Cerebellar cortex (tissue), 1 donor: ENCODE results near the gene MDK.
A peak's percentile ranks its signal among the peaks of the same experiment; 100 is the strongest.

ENCODE experiments used
- DNase-seq: peaks from one replicate; pipeline ENCODE4 v3.0.0-alpha.2; 2015; ENCODE audit warnings: low spot score

The MDK gene

DNA sequence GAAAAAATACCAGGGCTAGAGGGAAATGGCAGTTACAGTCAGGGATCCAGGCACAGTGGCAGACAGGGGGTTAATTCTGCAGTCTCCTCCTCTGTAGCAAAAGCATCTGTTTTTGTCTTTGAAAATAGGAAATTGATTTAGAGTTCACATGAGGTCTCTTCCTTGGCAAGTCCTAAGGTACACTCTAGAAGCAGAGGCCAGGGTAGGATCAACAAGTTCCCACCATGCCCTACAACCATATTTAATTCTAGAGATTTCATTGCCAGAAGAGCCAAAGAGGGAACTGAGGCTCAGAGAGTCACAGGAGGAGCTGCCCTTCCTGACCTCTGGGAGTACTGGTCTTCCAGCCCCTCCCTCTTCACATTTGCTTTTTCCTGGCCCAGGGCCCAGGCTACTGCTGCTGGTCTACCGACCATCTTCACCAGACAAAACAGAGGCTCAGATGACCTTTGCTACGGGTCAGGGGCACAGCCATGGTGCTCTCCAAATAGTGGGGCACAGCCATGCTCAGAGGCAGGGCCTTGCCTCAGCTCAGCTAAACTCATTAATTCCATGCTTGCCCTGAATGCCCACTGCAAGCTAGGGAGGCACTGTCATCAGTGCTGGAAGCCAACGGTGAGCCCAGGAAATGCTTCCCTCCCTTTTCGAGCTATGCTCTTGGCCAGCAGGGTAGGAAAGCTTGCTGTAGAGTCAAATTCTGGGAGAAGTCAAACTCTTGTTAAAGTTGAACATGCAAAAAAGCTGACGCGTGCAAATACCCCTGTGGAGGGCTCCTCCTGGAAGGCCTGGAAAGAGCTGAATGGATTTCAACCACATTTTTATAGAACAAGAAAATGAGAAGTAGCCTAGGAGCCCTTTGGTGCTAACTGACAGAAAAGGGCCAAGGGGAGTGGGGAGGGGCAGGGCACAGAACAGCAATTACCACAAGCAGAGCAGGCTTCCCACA lies 21.8 kb downstream of the MDK start:
- DNase-seq = no peak

DNA sequence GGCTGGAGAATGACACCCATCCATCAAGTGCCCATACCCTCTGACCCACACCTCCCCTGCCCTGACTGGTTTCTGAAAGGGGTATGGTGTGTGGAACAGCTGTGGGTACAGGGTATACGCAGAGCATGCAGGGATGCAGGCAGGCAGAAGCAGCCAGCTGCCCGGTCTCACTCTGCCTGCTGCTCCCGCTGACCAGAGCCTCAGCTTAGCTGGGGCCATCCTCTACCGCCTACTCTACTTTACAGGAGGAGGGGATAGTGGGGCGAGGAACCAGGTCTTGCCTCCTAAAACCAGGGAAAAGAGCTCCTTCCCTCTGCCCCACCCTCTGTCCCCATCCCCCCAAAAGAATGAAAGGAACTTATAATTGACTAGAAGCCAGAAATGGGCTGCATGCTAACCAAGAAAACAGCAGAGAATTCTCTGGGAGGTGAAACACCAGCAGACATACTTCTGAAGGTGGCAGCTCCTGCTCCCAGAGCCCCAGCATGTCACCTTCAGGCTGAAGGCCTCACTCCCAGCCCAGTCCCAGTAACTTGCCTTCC lies 23.1 kb downstream of the MDK start:
- DNase-seq = no peak

DNA sequence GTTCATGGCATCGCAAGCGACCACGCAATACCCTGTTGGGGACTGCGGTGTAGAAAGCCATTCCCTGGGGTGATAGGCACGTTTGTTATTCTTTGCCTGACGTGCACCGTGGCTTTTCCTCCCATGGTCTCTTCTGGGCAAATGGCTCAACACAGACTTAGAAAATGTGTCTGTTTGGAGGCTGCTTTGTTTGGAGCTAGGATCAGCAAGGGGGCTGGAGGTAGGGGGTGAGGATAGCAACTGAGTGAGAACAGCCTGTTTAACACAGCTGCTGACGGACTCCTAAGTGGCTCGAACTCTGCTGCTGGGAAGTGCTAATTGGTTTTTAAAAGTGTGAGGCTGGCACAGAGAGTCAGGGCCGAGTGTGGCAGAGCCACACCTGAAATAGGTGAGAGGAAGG lies 26.2 kb downstream of the MDK start:
- no peak for DNase-seq

DNA sequence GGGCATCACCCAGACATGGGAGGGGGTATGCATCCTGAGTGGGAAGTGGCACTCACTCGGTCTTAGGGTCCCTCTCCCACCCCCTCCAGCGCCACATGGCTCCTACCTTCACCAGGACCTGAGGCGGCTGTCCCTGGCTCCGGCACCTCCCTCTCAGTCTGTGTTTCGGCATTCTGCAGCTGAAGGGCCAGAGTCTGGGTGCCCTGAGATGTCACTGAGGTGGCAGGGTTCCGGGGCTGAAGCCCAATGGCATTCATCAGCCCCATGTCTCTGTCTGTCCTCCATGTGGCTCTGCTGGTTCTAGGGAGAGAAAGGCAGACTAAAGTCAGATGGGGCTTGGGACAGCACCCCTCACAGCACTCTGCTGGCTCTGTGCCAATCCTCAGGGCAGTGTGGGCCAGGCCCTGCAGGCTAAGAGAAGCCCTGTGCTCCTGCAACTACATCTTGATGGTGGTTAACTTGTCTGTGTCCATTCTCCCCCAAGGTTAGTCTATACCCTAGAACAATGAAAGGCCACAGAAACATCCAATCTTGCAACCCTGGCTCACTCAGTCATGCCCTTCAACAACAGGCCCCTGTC lies 27.0 kb downstream of the MDK start:
- DNase-seq = no peak

DNA sequence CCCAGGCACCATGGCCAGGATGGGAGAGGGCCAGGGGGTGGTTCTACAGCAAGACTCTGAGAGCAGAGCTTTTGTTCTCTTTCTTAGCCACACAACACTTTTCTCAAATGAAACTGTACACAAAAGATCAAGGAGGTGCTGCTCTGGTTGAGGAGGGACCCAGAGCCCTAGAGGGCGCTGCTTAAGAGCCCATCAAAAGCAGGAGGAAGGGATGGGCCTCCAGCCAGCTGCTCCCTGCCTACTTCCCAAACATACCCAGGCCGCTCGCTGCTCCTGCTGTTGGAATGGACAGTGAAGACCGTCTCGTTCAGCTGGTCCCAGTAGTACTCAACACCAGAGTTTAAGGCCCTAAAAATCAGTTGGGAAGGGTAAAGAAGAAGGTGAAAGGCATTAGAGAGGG lies 28.6 kb downstream of the MDK start:
- no peak for DNase-seq

DNA sequence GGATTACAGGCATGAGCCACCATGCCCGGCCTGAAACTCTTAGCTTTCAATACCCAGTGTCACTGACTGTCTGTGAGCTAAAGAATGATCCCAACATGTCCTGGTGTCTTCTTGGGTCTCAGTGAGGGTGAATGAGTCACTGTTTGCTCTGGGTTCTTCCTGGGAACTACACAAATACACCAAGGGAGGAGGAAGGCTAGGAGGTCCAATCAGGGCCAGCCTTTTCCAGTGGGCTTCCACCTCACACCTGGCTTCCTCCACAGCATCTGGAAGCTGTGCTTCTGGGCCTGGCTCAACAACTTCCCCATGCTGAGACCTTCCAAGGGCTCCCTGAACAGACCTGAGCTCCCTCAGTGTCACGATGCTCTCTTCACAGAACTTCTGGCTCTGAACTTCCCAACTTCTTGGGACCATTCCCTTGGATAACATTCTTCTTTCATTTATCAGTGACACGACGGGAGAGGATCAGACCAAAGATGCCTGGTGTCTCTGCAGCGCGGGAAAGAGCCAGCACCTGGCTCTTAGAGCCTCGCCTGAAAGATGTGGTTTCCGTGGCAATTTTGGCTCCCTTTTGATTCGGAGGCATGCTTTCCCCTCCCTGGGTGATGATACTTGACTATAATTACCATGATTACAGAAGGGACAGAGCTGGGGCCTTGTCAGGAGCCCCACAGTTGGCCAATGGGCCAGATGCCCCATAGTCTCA lies 32.4 kb downstream of the MDK start:
- no peak for DNase-seq

DNA sequence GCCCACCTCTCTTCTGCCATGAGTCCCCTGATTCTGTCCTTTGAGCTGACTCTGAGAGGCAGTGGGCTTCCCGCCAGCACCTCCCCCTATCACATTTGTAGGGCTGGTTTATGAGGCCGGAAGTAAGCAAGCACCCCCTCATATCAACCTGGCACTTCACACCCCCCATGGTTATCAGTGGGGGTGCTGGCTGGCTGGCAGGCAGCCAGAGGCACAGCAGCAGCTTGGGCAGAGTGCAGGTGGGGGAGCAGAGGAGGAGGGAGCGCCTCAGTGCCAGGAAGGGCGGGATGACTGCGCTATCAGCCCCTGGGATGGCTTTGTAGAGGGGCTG lies 33.0 kb downstream of the MDK start:
- no peak for DNase-seq

DNA sequence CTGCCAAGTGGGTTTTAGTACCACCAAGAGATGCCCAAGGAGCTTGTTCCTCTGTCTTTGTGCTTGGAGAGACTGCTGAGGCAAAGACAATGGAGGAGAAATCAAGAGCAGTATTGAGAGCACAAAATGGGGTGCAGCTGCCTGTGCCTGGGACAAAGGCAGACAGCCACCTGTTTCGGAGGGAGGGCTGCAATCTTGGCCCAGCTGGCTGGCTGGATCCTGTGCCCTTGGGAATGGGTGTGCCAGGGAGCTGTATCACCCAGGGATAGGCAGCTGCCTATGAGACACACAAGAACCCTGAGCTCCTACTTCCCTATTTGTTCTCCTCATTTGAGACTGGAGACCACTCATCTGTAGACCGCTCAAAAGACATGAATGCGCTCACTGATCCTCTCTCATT lies 33.4 kb downstream of the MDK start:
- no peak for DNase-seq

DNA sequence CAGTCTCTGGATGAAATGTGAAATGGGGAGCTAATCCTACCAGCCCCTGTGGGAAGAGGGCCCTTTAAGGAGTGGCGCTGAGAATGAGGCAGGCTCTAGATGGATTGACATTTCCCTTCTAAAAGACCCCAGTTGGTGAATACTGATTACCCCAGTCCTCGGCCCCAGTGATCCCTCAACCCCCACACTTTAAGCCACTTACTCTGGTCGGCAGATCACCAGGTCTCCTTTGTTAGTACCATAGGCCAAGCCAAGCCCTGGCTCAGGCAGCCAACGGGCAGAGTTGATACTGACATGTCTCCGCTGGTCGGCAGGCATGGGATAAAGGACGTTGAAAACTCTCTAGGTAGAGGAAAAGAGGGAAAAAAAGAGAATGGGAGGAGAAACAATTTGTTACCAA lies 36.2 kb downstream of the MDK start:
- no peak for DNase-seq

DNA sequence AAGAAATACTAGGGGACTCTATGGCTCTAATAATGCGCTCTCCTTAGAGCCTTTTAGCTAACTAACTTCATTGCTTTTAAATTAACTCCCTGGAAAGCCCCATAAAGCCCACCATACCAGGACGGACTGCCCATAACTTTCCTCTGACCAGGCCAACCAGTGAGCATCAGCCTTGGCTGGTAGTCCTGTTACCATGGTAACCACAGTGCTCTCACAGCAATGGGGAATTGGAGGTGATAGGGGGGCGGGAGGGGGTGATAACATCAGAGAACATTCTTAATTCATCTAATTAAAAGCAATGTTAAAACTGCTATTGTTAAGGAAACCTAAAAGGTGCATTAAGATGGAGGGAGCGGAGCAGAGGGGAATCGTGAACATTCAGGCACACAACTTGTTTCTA lies 37.3 kb downstream of the MDK start:
- no peak for DNase-seq

DNA sequence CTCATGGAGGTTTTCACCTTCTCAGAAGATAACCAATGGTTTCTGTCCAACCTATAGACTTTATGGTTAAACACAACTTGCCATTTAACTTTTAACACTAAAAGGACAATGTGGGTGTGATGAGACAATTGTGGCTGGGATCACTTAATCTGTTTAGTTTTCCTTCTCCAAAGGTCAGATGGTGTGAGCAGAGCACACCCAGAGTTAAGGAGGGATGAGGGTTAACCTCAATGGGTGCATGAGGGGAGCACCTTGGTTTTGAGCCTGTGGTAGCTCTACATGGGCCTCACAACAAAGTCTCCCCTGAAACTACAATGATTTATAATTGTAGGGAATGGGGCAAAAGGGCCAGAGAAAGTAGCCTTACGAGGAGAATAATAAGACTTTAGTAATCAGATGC lies 39.0 kb downstream of the MDK start:
- no peak for DNase-seq

DNA sequence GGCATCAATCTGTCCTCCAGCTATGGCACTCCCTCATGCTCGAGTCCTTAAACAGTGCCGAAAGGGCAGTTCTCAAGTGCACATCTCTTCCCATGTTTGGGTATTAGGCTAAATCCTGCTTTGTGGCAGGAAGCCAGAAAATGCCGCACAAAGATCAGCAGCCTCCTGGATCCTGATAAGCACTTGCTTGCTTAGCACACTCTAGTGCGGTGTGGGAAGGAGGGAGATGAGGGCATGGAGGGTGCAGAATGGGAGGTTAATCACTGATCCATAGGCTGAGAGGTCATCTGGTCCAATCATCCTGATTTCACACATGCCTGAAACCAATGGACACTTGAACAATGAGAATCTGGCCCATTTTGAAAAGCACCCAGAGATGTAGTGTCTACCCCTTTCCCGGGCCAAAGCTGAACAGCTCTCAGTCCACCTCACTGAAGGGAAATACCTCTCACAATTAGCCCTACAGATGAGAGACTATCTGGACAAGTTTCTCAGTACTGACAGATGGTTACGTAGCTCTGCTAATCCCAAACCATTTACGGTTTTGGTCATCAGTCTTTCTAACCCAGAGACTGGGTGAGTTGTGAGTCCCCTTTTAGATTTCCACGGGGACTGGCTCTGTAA lies 39.9 kb downstream of the MDK start:
- DNase-seq = peak; percentile 34

DNA sequence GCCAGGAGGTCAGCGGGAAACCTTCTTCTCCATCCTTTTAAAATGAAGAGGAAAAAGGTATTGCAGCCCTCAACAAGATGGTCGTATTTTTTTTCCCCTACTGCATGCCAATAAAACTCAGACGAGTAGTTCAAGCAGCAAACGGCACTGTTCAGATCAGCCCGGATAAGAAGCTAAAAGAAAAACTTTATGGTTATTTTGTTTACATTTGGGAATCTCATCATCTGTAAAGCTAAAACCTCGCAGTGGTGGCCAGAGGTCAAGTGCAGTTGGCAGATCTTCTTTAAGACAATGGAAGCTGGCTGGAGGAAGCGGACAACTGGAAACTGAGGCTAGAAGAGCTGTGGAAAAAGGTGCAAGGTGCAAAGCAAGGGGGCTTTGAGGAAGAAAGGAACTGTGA lies 41.1 kb downstream of the MDK start:
- no peak for DNase-seq

DNA sequence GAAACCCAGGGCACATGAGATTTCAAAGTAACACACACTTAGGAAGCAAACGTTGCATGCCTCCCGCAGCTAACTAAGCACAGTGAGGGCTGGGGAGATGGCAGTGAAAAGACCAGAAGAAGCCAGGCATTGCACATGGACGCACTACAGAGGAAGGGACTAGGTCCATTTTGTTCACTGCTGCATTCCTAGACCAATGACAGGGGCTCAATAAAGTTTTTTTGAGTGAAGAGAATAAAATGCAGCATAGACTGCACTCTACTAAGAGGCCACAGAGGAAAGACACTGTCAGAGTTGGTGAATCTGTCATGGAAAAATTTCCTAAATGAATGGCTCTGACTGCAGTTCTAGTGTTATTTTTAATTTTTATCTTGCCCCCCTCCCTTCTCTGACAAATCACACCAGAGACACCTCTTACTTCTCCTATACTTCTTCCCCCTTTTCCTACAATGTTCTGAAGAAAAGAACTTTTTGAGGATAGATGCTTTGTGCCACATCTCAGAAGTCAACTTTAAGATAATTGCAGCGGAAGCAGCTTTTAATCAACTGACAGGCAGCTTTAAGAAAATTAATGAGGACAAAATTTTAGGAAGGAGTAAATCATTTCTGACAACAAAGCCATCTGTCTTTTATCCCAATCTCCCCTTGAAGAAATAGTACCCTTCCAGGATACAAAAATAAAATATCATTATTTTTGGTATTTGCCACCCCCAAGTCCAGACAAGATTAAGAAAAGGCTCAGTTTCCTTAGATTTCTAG lies 44.9 kb downstream of the MDK start:
- DNase-seq = no peak

DNA sequence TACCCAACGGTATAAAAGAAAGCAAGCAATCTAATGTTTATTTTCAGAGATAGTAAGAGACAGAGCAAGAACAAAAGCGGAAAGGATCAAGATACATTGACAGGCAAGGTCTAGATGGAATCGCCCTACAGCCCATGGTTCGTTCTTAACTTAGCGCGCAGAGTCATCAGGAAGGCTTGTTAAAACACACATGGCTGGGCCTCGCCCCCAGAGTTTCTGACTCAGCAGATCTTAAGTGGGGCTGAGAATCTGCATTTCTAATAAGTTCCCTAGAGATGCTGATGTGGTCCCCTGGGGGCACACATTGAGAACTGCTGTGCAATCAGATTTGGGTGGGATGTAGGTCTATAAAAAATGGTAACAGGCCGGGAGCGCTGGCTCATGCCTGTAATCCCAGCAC lies 45.9 kb downstream of the MDK start:
- DNase-seq = no peak

DNA sequence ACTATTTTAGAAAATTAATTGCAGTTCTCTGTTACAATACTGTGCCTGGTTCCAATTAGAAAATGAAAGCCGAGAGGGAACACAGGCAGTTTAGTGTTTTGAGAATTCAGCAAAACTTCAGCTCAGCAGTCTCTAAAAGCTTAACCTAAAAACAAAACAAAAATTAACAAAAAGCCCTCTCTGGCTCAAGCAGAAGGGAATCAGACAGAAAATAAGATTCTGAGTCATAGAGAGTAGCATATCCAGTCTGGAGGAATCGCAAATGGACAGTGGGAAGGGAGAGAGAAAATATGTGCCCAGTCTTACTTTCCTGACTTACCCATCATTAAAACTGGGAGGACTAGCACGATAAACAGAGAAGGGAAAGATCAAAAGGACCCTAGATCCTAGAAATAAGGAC lies 48.2 kb downstream of the MDK start:
- no peak for DNase-seq

DNA sequence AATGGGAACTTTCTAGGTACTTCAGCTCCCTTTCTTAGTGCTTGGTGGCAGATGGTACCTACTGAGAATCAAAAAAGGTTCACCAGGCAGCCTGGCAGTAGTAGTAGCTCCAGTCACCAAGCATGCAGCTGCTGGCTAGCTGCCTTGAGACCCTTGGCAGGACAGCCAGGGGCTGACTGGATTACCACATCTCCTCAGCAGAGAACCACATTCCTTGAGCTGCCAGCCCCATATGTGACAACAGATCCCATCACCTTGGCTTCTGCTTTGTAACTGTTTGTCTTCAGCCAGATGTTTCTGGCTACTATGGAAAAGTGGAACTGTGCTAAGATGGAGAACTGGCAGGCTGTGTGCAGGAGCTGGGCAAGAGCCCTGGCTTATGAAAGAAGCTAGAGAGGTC lies 49.7 kb downstream of the MDK start:
- DNase-seq = no peak
